Measurements from ENCODE around the gene TRIM37.

DNA sequence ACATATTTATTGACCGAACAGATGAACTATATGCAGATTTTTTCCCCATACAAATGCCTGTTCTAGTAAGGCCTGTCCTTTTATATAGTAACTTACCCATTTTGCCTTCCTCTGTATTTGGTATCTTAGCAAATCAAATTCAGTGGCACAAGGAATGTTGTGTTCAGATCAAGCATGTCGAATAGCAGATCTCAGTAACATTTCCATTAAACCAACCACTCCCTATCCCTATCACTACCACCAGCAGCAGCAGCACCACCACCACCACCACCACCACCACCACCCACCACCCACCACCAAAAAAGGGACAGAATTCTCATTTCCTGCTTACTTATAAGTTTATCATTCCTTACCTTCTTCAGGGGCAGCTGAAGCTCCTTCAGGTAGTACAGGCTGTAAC lies 94.7 kb downstream of the TRIM37 start:
- TF ChIP-seq, protein P1, sequence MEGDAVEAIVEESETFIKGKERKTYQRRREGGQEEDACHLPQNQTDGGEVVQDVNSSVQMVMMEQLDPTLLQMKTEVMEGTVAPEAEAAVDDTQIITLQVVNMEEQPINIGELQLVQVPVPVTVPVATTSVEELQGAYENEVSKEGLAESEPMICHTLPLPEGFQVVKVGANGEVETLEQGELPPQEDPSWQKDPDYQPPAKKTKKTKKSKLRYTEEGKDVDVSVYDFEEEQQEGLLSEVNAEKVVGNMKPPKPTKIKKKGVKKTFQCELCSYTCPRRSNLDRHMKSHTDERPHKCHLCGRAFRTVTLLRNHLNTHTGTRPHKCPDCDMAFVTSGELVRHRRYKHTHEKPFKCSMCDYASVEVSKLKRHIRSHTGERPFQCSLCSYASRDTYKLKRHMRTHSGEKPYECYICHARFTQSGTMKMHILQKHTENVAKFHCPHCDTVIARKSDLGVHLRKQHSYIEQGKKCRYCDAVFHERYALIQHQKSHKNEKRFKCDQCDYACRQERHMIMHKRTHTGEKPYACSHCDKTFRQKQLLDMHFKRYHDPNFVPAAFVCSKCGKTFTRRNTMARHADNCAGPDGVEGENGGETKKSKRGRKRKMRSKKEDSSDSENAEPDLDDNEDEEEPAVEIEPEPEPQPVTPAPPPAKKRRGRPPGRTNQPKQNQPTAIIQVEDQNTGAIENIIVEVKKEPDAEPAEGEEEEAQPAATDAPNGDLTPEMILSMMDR (IDR thresholded peaks at IDR 0.05; ENCODE audit: low read depth, low read length, missing input control): no peak
- no peak for TF ChIP-seq JUND (IDR thresholded peaks at IDR 0.05)
- TF ChIP-seq, protein P2, sequence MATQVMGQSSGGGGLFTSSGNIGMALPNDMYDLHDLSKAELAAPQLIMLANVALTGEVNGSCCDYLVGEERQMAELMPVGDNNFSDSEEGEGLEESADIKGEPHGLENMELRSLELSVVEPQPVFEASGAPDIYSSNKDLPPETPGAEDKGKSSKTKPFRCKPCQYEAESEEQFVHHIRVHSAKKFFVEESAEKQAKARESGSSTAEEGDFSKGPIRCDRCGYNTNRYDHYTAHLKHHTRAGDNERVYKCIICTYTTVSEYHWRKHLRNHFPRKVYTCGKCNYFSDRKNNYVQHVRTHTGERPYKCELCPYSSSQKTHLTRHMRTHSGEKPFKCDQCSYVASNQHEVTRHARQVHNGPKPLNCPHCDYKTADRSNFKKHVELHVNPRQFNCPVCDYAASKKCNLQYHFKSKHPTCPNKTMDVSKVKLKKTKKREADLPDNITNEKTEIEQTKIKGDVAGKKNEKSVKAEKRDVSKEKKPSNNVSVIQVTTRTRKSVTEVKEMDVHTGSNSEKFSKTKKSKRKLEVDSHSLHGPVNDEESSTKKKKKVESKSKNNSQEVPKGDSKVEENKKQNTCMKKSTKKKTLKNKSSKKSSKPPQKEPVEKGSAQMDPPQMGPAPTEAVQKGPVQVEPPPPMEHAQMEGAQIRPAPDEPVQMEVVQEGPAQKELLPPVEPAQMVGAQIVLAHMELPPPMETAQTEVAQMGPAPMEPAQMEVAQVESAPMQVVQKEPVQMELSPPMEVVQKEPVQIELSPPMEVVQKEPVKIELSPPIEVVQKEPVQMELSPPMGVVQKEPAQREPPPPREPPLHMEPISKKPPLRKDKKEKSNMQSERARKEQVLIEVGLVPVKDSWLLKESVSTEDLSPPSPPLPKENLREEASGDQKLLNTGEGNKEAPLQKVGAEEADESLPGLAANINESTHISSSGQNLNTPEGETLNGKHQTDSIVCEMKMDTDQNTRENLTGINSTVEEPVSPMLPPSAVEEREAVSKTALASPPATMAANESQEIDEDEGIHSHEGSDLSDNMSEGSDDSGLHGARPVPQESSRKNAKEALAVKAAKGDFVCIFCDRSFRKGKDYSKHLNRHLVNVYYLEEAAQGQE (IDR thresholded peaks at IDR 0.05): no peak
- no peak for TF ChIP-seq SP1 (IDR thresholded peaks at IDR 0.05)
- TF ChIP-seq, protein P3, sequence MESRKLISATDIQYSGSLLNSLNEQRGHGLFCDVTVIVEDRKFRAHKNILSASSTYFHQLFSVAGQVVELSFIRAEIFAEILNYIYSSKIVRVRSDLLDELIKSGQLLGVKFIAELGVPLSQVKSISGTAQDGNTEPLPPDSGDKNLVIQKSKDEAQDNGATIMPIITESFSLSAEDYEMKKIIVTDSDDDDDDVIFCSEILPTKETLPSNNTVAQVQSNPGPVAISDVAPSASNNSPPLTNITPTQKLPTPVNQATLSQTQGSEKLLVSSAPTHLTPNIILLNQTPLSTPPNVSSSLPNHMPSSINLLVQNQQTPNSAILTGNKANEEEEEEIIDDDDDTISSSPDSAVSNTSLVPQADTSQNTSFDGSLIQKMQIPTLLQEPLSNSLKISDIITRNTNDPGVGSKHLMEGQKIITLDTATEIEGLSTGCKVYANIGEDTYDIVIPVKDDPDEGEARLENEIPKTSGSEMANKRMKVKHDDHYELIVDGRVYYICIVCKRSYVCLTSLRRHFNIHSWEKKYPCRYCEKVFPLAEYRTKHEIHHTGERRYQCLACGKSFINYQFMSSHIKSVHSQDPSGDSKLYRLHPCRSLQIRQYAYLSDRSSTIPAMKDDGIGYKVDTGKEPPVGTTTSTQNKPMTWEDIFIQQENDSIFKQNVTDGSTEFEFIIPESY (IDR thresholded peaks at IDR 0.05): no peak

Measured in liver (tissue), 3 donors.